Keratinocyte (primary cell): ENCODE measurements around the gene NT5C1A. TPM values are rescaled to one million over a fixed set of nuclear protein-coding genes. Genes with fewer than 3 reads are reported as not detected.

Experiments used
- DNase-seq: peaks from one replicate; pipeline ENCODE4 v3.0.0-alpha.2; 2011; ENCODE audit warnings: low read depth, missing footprints, low spot score
- FAIRE-seq: peaks from 2 replicates; lab custom pipeline; 2011; peaks lifted over from hg19 to GRCh38; lab: Jason Lieb, UNC
- H2AFZ ChIP-seq: 2 replicates; pipeline ENCODE4 v1.6.0; 2012; ENCODE audit warnings: low read length, control low read depth, inconsistent platforms; ENCODE audit not compliant: control insufficient read depth
- H3K27ac ChIP-seq: 2 replicates; pipeline ENCODE4 v1.5.1; 2011; ENCODE audit warnings: low read length; ENCODE audit not compliant: control insufficient read depth, insufficient read depth
- H3K27me3 ChIP-seq: 3 replicates; pipeline ENCODE4 v1.6.0; 2011; ENCODE audit warnings: low read length; ENCODE audit not compliant: control insufficient read depth, insufficient read depth; ENCODE audit errors: extremely low read depth
- H3K36me3 ChIP-seq, 2 experiments: 2 replicates in 1 of 2; 3 replicates in 1 of 2; pipeline ENCODE4 v1.5.1; 2011; ENCODE audit warnings: low read length in 2 of 2, mild to moderate bottlenecking in 1 of 2; ENCODE audit not compliant: control insufficient read depth in 2 of 2, insufficient read depth in 2 of 2; ENCODE audit errors: extremely low read depth in 1 of 2
- H3K4me1 ChIP-seq: 3 replicates; pipeline ENCODE4 v1.5.1; 2011; ENCODE audit warnings: low read length; ENCODE audit not compliant: control insufficient read depth, insufficient read depth; ENCODE audit errors: extremely low read depth
- H3K4me2 ChIP-seq: 3 replicates; pipeline ENCODE4 v1.6.0; 2011; ENCODE audit warnings: low read depth, low read length; ENCODE audit not compliant: control insufficient read depth, insufficient read depth; ENCODE audit errors: extremely low read depth
- H3K4me3 ChIP-seq, 3 experiments: fragments of 200-600 bp in 1 of 3; sonication (generic) in 1 of 3; 2 replicates in 2 of 3; 3 replicates in 1 of 3; pipeline ENCODE4 v1.5.1; 2011 to 2016; ENCODE audit warnings: low read length in 3 of 3, mild to moderate bottlenecking in 3 of 3, control low read depth in 2 of 3, inconsistent platforms in 1 of 3, low read depth in 1 of 3, mixed read lengths in 1 of 3, mixed run types in 1 of 3, moderate library complexity in 1 of 3; ENCODE audit not compliant: control insufficient read depth in 2 of 3, insufficient read depth in 2 of 3; ENCODE audit errors: extremely low read depth in 1 of 3
- H3K79me2 ChIP-seq: 2 replicates; pipeline ENCODE4 v1.6.0; 2012; ENCODE audit warnings: low read length; ENCODE audit not compliant: control insufficient read depth, insufficient read depth
- H3K9ac ChIP-seq: 3 replicates; pipeline ENCODE4 v1.6.0; 2011; ENCODE audit warnings: low read length; ENCODE audit not compliant: control insufficient read depth, insufficient read depth; ENCODE audit errors: extremely low read depth
- H3K9me1 ChIP-seq: 3 replicates; pipeline ENCODE4 v1.6.0; 2011; ENCODE audit warnings: low read length; ENCODE audit not compliant: control insufficient read depth, insufficient read depth; ENCODE audit errors: extremely low read depth
- H3K9me3 ChIP-seq: 2 replicates; pipeline ENCODE4 v1.5.1; 2012; ENCODE audit warnings: low read depth, low read length; ENCODE audit not compliant: control insufficient read depth
- H4K20me1 ChIP-seq: 3 replicates; pipeline ENCODE4 v1.6.0; 2011; ENCODE audit warnings: low read length; ENCODE audit not compliant: control insufficient read depth, insufficient read depth; ENCODE audit errors: extremely low read depth
- EZH2 ChIP-seq: IDR thresholded peaks from one replicate; pipeline ENCODE4 v1.6.1; 2012; ENCODE audit warnings: inconsistent platforms, mild to moderate bottlenecking, low read length, moderate library complexity
- dilution Hi-C: fragments of 300-500 bp; cut with MboI; formaldehyde crosslinking; loops from one replicate; pipeline ENCODE4 v1.7.0; 2020; ENCODE audit warnings: low sequenced_read_pairs; ENCODE audit not compliant: extremely low pct_ligation_motif_present
- polyA plus RNA-seq, 5 experiments: library from polyadenylated mRNA; depleted of rRNA in 3 of 5; stranded (reverse) in 3 of 5; stranded (forward) in 1 of 5; unstranded in 1 of 5; fragments of >200 nt; gene quantifications; 1 replicate in 1 of 5; 2 replicates in 3 of 5; 3 replicates in 1 of 5; pipeline versions ENCODE4 v1.2.1 to v1.2.3, GENCODE V29; 2011 to 2012; ENCODE audit warnings: missing spikeins in 2 of 5, low read depth in 1 of 5, low replicate concordance in 1 of 5
- TF ChIP-seq, protein P1 (sequence below), 3 experiments: IDR thresholded peaks in 1 of 3; conservative IDR thresholded peaks in 1 of 3; optimal IDR thresholded peaks in 1 of 3; 2 replicates in 2 of 3; 3 replicates in 1 of 3; pipeline versions ENCODE3 to v1.5.1; 2011; ENCODE audit warnings: low read length in 3 of 3, mild to moderate bottlenecking in 3 of 3, moderate library complexity in 2 of 3, control low read depth in 1 of 3, inconsistent platforms in 1 of 3; ENCODE audit not compliant: insufficient read depth in 2 of 3; ENCODE audit errors: extremely low read depth in 1 of 3

The NT5C1A gene
- polyA plus RNA-seq, 1 donor (not counting 4 experiments of a cell fraction or from before 2014, with no cell fraction given) = not detected

DNA sequence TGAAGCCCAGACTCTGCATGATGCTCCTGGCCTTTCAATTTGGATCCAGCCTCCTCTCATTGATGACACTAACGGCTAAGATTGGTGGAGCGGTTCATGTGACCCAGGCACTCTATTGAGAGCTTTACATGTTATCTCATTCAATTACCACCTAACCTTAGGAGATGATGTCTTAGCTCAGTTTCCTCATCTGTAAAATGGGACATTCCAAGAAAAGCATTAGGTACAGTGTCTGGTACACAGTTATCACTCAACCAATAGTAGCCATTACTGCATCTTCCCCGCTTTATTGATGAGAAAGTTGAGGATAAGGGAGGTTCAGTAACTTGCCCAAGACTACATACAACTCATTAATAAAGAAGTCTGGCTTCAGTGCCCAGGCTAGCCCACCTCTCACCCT lies 49.5 kb downstream of the NT5C1A start:
- Histone ChIP-seq H3K36me3 (no peaks in the 10 kb centered on the region), H3K9me3 (no peaks in the 10 kb centered on the region), H3K4me3 (no peak overlapping the region), H3K9ac (no peak overlapping the region), H3K4me1 (no peaks in the 10 kb centered on the region), H4K20me1 (no peaks in the 10 kb centered on the region), H3K27ac (no peak overlapping the region), H3K79me2 (no peaks in the 10 kb centered on the region), H2AFZ (no peak overlapping the region), H3K27me3 (peaks cover 26% of the 10 kb centered on the region), H3K4me2 (no peak overlapping the region), H3K9me1 (no peaks in the 10 kb centered on the region)
- dilution Hi-C loops = no loop called here
- DNase-seq (no peak), FAIRE-seq (no peak)
- no peak for TF ChIP-seq EZH2
- TF ChIP-seq, protein P1, sequence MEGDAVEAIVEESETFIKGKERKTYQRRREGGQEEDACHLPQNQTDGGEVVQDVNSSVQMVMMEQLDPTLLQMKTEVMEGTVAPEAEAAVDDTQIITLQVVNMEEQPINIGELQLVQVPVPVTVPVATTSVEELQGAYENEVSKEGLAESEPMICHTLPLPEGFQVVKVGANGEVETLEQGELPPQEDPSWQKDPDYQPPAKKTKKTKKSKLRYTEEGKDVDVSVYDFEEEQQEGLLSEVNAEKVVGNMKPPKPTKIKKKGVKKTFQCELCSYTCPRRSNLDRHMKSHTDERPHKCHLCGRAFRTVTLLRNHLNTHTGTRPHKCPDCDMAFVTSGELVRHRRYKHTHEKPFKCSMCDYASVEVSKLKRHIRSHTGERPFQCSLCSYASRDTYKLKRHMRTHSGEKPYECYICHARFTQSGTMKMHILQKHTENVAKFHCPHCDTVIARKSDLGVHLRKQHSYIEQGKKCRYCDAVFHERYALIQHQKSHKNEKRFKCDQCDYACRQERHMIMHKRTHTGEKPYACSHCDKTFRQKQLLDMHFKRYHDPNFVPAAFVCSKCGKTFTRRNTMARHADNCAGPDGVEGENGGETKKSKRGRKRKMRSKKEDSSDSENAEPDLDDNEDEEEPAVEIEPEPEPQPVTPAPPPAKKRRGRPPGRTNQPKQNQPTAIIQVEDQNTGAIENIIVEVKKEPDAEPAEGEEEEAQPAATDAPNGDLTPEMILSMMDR (optimal IDR thresholded peaks at IDR 0.05 in 1 of 3, IDR thresholded peaks at IDR 0.05 in 1 of 3, conservative IDR thresholded peaks at IDR 0.05 in 1 of 3; ENCODE audit: extremely low read depth in 1 of 3, insufficient read depth in 2 of 3, low read length in 3 of 3) = no peak

DNA sequence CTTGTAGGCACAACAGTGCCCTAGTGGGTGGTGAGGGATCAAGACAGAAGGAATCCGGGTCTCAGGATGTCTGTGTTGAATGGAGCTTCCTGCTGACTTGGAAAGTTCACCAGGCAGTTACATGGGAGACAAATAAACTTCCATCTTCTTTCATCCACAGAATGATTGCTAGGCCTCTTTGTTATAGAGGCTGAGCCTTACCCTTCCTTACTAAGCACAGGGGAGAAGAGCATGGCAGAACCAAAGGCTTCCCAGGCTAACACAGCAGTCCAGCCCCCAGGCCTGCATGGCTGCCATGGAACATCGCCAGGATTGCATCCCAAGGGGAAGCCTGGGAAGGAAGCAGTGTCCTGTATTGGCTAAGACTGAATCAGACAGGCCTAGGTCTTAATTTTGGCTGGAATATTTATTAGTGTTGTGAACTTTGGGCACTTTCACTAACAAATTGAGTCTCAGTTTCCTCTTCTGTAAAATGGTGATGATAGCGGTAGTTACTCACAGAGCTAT lies 51.2 kb downstream of the NT5C1A start:
- dilution Hi-C loops = no loop called here
- H4K20me1 ChIP-seq = no peaks in the 10 kb centered on the region
- no peaks in the 10 kb centered on the region for H3K9me3 ChIP-seq
- H3K9ac ChIP-seq = no peak overlapping the region
- no peak overlapping the region for H3K4me3 ChIP-seq
- H2AFZ ChIP-seq = no peak overlapping the region
- no peaks in the 10 kb centered on the region for H3K4me1 ChIP-seq
- TF ChIP-seq EZH2 = no peak
- TF ChIP-seq, protein P1 (optimal IDR thresholded peaks at IDR 0.05 in 1 of 3, IDR thresholded peaks at IDR 0.05 in 1 of 3, conservative IDR thresholded peaks at IDR 0.05 in 1 of 3; ENCODE audit: extremely low read depth in 1 of 3, insufficient read depth in 2 of 3, low read length in 3 of 3) = no peak
- H3K9me1 ChIP-seq = no peaks in the 10 kb centered on the region
- no peaks in the 10 kb centered on the region for H3K79me2 ChIP-seq
- FAIRE-seq (no peak), DNase-seq (no peak)
- peaks cover 14% of the 10 kb centered on the region for H3K27me3 ChIP-seq
- H3K27ac ChIP-seq = no peak overlapping the region
- no peak overlapping the region for H3K4me2 ChIP-seq
- no peaks in the 10 kb centered on the region for H3K36me3 ChIP-seq
